ENCODE measurements around the gene CDKN2AIPNL.

CDKN2AIPNL gene

GRCh38 chr5:134437340-134437846, 25.7 kb upstream of the CDKN2AIPNL start:
- TF ChIP-seq, protein P1, sequence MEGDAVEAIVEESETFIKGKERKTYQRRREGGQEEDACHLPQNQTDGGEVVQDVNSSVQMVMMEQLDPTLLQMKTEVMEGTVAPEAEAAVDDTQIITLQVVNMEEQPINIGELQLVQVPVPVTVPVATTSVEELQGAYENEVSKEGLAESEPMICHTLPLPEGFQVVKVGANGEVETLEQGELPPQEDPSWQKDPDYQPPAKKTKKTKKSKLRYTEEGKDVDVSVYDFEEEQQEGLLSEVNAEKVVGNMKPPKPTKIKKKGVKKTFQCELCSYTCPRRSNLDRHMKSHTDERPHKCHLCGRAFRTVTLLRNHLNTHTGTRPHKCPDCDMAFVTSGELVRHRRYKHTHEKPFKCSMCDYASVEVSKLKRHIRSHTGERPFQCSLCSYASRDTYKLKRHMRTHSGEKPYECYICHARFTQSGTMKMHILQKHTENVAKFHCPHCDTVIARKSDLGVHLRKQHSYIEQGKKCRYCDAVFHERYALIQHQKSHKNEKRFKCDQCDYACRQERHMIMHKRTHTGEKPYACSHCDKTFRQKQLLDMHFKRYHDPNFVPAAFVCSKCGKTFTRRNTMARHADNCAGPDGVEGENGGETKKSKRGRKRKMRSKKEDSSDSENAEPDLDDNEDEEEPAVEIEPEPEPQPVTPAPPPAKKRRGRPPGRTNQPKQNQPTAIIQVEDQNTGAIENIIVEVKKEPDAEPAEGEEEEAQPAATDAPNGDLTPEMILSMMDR (IDR thresholded peaks at IDR 0.05) = no peak

DNA sequence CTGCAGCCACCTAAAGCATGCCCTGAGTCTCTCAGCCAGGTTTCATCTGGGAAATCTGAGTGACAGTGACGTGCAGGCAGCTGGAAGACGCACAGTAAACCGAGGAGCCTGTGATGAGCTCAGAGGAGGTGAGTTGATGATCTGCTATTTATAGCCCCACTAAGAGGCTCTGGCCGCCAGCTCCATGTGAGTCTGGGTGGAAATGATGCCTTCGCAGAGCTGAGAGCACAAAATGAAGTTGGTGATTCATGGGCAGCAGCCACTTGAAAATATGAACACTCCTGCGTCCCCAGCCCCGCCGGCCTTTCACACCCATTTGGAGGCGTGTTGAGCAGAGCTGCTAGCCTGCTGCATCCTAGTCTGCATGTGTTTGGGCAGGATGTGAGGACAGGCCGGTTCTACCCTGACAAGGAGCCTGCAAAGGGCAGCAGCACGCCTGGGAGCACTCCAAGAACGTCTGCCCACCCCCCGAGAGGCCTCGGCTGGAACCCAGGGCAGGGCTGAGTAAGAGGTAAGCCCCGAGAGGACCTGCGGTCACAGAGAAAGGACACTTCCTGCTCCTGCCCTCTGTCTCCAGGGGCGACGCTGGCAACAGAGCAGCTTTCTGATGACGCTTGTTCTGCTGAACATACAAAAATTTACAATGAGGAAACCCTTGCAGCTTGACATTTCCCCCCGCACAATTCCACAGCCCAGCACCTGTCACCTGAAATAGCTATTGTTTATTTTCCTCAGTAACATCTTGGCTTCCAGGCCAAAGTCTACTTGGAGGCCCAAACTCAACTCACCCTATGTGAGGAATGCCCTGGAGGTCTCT, 25.1 kb upstream of the CDKN2AIPNL start:
- TF ChIP-seq, protein P1 (IDR thresholded peaks at IDR 0.05) = no peak

GRCh38 chr5:134435560-134435959, 23.9 kb upstream of the CDKN2AIPNL start:
- TF ChIP-seq, protein P1 (IDR thresholded peaks at IDR 0.05) = no peak

GRCh38 chr5:134432677-134433359, 21.1 kb upstream of the CDKN2AIPNL start:
- TF ChIP-seq, protein P1 (IDR thresholded peaks at IDR 0.05) = no peak

- TF ChIP-seq, protein P1 (IDR thresholded peaks at IDR 0.05) = no peak
These were observed 20.5 kb upstream of the CDKN2AIPNL start for GRCh38 chr5:134432174-134432573.

DNA sequence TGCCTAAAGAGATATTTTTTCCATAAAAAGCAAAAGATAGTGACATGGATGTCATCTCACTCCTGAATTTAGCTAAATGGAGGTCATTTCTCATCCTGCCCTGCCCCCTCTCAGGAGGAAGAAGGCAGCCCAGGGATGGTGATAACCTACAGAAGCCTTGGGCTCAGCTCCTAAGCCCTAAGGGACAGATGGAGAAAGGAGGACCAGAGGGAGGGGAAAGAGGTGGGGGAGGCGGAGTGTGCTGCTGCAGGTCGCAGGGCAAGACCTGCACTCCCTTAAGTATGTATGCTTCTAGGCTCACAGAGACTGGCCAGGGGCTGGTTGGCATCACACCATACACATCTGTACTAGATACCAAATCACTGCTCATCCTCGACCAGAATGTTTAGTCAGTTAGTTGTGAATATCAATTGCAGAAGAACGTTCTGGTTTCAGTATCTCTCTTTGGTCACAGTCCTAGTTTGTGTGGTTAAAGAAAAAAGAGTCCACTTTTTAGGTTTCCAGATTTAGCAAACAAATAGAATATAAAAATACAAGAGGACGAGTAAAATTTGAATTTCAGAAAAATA, 18.4 kb upstream of the CDKN2AIPNL start:
- TF ChIP-seq, protein P1 (IDR thresholded peaks at IDR 0.05) = no peak

GRCh38 chr5:134427540-134428041, 15.9 kb upstream of the CDKN2AIPNL start:
- TF ChIP-seq, protein P1 (IDR thresholded peaks at IDR 0.05) = no peak

Measured in LNCAP (cell line).